HUES6 (cell line): ENCODE measurements around the gene ANKRD34A.

Experiments
- H3K27ac ChIP-seq: 2 replicates; pipeline ENCODE4 v1.7.0; 2013; ENCODE audit warnings: low read depth, mild to moderate bottlenecking, low read length, inconsistent platforms
- H3K27me3 ChIP-seq: 2 replicates; pipeline ENCODE4 v1.6.1; 2013; ENCODE audit warnings: low read length; ENCODE audit not compliant: control insufficient read depth, insufficient read depth
- H3K36me3 ChIP-seq: 2 replicates; pipeline ENCODE4 v1.6.1; 2013; ENCODE audit warnings: low read length; ENCODE audit not compliant: control insufficient read depth, insufficient read depth
- H3K4me1 ChIP-seq: 2 replicates; pipeline ENCODE4 v1.6.1; 2013; ENCODE audit warnings: low read length; ENCODE audit not compliant: control insufficient read depth, insufficient read depth
- H3K4me3 ChIP-seq: 2 replicates; pipeline ENCODE4 v1.5.1; 2013; ENCODE audit warnings: low read depth, low read length
- H3K9ac ChIP-seq: one replicate; pipeline ENCODE4 v1.6.1; 2013; ENCODE audit warnings: mild to moderate bottlenecking, low read length
- H3K9me3 ChIP-seq: 2 replicates; pipeline ENCODE4 v1.6.1; 2013; ENCODE audit warnings: low read depth, low read length; ENCODE audit not compliant: control insufficient read depth, insufficient read depth

Gene ANKRD34A

DNA sequence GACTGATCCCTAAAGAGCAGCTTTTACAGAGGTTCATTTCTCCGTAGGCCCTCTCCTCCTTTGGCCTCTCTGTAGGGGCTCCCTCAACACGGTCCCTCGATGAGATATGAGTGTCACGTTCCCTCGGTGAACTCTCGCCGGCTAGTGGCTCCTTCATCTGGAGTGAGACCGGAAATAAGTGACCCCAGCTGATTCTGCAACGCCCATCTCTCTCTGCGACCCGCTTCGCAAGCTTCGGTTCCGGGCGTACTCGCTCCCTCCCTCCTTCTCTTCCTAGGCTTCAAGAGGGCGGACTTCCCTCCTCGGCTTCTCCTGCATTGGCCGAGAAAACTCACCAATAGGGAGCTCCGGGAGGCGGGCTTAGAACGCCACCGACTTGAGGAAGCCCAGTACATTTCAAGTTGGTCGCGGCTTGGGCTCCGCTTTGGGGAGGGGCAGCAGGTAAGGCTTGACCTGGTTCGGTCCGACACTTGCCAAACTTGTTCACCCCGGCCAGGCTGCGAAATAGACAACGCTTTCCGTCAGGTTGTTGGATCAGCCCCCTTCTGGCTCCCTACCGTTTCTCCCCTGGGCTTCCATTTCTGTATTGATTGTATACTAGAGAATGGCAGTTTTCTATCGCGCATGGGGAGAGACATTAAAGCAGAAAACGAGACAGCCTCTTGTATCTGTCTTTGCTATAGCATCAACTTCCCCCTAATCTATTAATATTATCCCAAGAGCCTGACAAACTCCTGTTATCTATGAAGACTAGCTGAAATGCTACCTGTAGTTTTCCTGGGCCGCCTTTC lies at the start of gene ANKRD34A, which contains the start of gene POLR3GL:
TSS of gene ANKRD34A (minus strand) at position 248 of the 791 bp plus-strand sequence. CDS start 2,816 bp downstream, outside the sequence.
TSS of gene POLR3GL (plus strand) at position 363 of the 791 bp plus-strand sequence. CDS start 10,176 bp downstream, outside the sequence.
- H3K9ac ChIP-seq = peak within 1 kb of the TSS; percentile 14
- H3K9me3 ChIP-seq = 0 out of 2 replicates have a peak, but pooled peaks cover 2% of the 10 kb centered on the region
- no peak within 1 kb of the TSS for H3K27ac ChIP-seq
- peaks cover 44% of the 10 kb centered on the region for H3K27me3 ChIP-seq
- H3K4me1 ChIP-seq = peaks cover 26% of the 10 kb centered on the region
- no peaks in the 10 kb centered on the region for H3K36me3 ChIP-seq
- H3K4me3 ChIP-seq = peak within 1 kb of the TSS; percentile 61

DNA sequence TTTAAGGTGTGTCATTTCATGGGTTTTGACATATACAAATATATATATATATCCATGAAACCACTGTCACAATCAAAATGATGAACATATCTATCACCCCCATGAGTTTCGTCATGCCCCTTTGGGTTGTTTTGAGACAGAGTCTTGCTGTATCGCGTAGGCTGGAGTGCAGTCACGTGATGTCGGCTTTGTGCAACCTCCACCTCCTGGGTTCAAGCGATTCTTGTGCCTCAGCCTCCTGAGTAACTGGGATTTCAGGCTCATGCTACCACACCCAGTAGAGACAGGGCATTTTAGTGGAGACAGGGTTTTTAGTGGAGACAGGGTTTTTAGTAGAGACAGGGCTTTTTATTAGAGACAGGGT lies 49.2 kb upstream of the ANKRD34A start:
- Histone ChIP-seq H3K4me1 (no peaks in the 10 kb centered on the region), H3K9ac (no peak overlapping the region), H3K4me3 (no peak overlapping the region)

DNA sequence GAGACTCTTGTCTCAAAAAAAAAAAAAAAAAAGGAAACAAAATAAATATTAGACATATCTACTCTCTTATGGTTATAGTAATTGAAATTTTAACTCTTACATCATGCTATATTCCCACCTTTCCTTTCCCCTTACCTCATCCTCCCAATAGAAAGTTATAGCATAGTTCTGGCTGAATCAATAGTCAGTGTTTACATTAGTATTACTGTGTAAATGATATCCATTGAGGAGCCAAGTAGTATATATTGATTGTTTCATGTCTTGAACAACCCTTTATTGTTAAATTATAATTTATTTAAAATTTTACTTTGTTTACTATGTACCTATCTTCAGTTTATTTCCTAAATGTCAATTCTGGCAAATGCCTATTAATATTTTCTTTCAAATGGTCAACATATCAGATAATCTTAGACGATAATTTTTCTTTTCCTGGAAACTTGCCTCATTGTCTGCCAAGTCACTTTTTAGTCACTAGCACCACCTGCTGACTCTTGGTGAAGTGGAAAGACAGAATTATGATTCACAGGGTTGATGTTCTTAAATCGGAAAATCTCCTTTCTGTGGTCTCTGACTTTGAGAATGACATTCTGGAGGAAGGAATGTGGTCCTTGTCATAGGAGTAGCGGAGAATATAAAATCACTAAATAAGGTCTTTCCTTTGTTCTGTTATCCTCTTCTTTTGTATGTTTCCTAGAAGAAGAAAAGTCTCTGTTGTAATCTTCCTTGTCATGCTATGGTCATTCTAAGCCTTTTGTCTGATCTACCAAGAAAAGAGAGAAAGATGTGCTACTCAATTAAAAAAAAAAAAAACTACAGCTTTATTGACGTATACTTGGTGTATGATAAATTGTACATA lies 48.6 kb upstream of the ANKRD34A start:
- Histone ChIP-seq H3K27me3 (peaks cover 18% of the 10 kb centered on the region), H3K4me3 (no peak overlapping the region), H3K36me3 (no peaks in the 10 kb centered on the region), H3K27ac (no peak overlapping the region), H3K9ac (no peak overlapping the region), H3K4me1 (no peaks in the 10 kb centered on the region), H3K9me3 (no peaks in the 10 kb centered on the region)

More for the DNA sequence above, 49.2 kb upstream of the ANKRD34A start:
- no peaks in the 10 kb centered on the region for H3K9me3 ChIP-seq
- H3K27me3 ChIP-seq = peaks cover 24% of the 10 kb centered on the region
- H3K36me3 ChIP-seq = no peaks in the 10 kb centered on the region
- H3K27ac ChIP-seq = no peak overlapping the region

DNA sequence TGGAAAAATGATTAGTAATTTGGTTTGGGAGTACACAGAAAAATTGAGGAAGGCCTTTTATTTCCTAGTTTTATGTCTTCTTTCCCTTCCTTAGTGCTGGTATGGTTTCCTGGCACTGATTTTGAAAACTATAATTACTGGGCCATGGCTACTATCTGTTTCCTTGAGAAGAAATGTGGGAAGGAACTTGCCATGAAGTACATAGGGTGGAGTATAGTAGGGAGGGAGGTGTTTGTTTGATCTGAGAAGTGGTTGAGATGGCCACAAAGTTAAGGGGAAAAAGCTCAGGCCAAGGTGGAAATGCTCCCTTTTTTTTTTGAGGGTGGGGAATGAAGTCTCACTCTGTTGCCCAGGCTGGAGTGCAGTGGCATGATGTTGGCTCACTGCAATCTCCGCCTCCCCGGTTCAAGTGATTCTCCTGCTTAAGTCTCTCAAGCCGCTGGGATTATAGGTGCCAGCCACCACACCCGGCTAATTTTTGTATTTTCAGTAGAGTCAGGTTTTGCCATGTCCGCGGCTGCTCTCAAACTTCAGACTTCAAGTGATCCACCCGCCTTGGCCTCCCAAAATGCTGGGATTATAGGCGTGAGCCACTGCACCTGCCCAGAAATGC lies 45.9 kb upstream of the ANKRD34A start:
- no peaks in the 10 kb centered on the region for H3K9me3 ChIP-seq
- no peaks in the 10 kb centered on the region for H3K27me3 ChIP-seq
- H3K27ac ChIP-seq = no peak overlapping the region
- H3K36me3 ChIP-seq = no peaks in the 10 kb centered on the region
- H3K9ac ChIP-seq = no peak overlapping the region
- H3K4me1 ChIP-seq = 0 out of 2 replicates have a peak, but pooled peaks cover 2% of the 10 kb centered on the region
- H3K4me3 ChIP-seq = no peak overlapping the region

DNA sequence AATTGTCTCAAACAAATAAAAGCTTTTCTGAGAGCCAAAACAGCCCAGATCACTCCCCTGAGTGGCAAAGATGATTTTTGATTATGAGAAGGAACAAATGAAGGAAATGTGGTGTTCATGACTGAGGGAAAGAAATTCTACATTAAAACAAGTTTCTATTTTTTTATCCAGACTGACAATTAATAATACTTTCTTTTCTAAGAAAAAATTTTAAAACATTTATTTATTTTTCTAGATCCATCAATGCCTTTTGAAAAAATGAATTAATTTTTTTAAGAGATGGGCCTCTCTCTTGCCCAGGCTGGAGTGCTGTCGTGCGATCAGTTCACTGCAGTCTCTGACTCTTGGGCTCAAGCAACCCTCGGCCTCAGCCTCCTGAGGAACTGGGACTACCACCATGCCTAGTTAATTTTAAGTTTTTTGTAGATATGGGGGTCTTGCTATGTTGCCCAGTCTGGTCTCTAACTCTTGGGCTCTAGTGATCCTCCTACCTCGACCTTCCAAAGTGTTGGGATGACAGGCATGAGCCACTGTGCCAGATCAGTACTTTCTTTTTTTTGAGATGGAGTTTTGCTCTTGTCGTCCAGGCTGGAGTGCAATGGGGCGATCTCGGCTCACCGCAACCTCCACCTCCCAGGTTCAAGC lies 43.2 kb upstream of the ANKRD34A start:
- no peaks in the 10 kb centered on the region for H3K36me3 ChIP-seq
- no peak overlapping the region for H3K4me3 ChIP-seq
- 0 out of 2 replicates have a peak, but pooled peaks cover 2% of the 10 kb centered on the region for H3K4me1 ChIP-seq
- H3K27ac ChIP-seq = no peak overlapping the region
- no peak overlapping the region for H3K9ac ChIP-seq
- H3K9me3 ChIP-seq = no peaks in the 10 kb centered on the region
- no peaks in the 10 kb centered on the region for H3K27me3 ChIP-seq

DNA sequence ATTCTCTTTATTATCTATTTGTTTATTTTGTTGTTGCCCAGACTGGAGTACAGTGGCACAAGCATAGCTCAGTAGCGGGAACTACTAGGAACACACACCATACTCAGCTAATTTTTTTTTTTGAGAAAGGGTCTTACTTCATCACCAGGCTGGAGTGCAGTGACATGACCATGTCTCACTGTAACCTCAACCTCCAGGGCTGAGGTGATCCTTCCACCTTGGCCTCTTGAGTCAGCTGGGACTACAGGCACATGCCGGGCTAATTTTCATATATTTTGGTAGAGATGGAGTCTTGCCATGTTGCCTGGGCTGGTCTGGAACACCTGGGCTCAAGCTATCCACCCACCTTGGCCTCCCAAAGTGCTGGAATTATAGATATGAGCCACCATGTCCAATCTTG lies 37.3 kb upstream of the ANKRD34A start:
- H3K27me3 ChIP-seq = no peaks in the 10 kb centered on the region

DNA sequence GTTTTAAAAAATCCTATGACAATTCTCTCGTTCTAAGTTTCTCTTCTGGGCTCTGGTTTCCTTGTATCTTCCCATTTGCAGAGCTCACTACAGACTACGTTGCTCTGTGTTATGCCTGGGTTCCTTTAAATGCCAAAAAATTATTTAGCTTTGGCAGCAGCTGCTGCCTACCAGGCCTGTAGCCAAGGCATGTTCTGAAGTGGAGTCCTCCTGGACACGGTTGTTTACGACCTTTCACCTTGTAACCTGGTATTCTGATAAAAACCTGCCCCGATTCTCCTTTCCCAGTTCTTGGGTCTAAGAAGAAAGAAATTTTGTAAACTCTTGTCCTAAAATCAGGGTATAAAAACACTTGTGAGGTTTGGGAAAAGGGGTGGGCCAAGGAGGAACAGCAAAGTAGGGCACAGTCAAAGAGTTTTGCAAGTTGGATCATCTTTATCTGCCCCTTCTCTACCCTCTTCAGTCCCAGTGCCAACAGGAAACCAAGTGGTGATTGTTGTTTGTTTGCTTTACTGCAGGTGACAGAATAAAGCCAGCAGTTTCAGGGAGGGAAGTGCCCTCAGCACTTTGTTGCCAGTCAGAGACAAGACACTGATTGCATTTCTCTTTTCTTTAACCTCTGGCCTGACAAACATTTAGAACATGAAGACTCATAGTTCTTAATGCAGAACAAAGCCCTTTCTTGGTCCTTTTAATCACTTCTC lies 35.1 kb upstream of the ANKRD34A start:
- no peak overlapping the region for H3K27ac ChIP-seq
- H3K36me3 ChIP-seq = peaks cover 9% of the 10 kb centered on the region
- no peaks in the 10 kb centered on the region for H3K27me3 ChIP-seq
- H3K9ac ChIP-seq = no peak overlapping the region
- peaks cover 16% of the 10 kb centered on the region for H3K4me1 ChIP-seq
- no peak overlapping the region for H3K4me3 ChIP-seq
- H3K9me3 ChIP-seq = no peaks in the 10 kb centered on the region

More for the DNA sequence above, 37.3 kb upstream of the ANKRD34A start:
- peaks cover 16% of the 10 kb centered on the region for H3K4me1 ChIP-seq
- no peak overlapping the region for H3K9ac ChIP-seq
- no peaks in the 10 kb centered on the region for H3K36me3 ChIP-seq
- H3K27ac ChIP-seq = no peak overlapping the region
- H3K4me3 ChIP-seq = no peak overlapping the region
- no peaks in the 10 kb centered on the region for H3K9me3 ChIP-seq

DNA sequence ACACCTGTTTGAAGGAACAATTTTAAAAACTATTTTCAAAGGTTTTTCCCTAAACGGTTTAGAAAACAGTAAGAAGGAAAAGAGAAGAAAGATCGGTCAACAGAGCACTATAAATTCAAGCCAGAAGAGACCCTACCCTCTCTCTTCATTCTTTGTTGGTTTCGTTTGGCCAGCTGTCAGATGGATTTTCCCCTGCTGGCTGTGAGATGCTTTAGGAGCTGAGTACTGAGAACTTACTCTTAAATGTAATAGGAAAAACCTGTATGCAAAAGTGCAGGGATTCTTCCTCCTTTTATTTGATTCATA lies 33.3 kb upstream of the ANKRD34A start:
- Histone ChIP-seq H3K9ac (no peak overlapping the region), H3K36me3 (peaks cover 27% of the 10 kb centered on the region), H3K4me1 (peaks cover 23% of the 10 kb centered on the region), H3K27me3 (no peaks in the 10 kb centered on the region), H3K9me3 (no peaks in the 10 kb centered on the region), H3K27ac (no peak overlapping the region), H3K4me3 (peak overlapping the region; percentile 96)

DNA sequence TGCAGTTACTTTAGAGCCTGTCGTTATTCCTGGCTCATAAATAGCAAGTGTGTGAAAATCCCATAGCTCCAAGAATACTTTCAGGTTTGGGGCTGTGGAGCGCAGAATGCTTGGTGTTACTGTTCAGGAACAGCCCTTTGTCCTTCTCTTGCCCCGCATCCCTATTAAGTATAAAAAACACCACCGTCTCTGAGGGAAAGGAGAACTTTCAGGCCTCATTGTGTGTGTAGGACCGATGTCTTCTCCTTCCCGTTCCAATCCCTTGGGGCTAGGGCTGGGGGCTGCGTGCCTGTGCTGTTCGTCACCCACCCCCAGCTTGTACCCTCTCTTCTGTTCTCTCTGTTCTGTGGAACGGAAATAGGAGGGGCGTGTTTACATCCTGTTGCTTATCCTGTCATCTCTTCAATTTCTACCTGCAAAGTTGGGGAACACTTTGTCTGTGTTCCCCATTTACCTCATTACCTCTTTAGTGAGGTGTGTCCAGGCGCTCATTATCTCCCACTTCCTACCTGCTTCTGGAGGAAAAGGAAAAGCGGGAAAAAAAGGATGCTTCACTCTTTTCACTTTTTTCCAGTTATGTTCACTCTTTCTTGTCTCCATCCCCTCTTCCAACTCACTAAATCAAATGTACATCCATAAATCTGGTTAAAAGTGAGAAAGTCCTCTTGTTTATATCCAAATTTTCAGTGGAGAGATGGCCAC lies 32.8 kb upstream of the ANKRD34A start:
- Histone ChIP-seq H3K4me3 (peak overlapping the region; percentile 96), H3K9ac (peak overlapping the region; percentile 84), H3K4me1 (peaks cover 23% of the 10 kb centered on the region), H3K27ac (peak overlapping the region; percentile 66; the same call in 1 of the 2 replicates), H3K36me3 (peaks cover 30% of the 10 kb centered on the region), H3K27me3 (no peaks in the 10 kb centered on the region), H3K9me3 (no peaks in the 10 kb centered on the region)
